ENCODE measurements around the gene SMC3. TPM values are rescaled to one million over a fixed set of nuclear protein-coding genes. Genes with fewer than 3 reads are reported as not detected.

SMC3 gene
- total and polyA plus RNA-seq, 4 donors = 7.2 to 26.4 (median 18.1) TPM

DNA sequence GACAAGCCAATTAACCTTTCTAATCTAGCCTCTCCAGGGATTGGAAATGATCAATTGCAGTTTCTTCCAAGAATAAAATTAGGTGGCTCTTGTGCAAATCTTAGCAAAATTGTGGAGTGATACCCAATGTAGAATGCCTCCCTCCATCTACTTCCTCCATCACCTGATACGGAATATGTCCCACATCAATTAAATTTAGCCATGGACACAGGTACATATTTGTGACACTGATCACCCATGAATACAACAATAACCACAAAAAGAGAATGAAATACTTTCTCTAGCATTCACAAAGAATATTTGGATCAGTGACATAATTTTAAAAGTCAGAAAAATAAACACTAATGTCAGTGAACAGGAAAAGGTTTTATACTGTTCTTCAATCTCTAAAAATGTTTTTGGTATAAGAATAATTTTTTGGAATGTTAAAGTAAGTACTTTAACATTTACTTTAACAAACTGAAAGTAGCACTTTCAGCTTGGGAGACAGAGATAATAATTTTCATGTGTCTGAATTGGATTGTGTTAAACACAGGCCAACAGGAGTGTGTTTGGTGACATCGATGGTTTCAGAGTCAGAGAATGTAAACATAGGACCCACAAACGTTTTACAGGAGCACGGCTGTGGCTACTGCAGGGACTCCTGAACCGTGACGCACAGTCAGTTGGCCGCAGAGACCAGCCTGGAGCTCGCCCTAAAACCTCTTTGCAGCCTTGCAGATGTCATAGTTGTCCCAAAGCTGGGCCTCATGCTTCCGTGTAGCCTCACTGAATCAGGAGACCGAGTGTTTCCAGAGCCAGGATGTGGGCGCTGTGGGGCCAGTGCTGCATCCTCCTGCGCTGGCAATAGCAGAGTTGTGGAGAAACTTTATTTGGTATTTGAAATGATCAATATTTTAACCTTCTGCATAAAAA, 83.8 kb downstream of the SMC3 start:
- no peak for TF ChIP-seq FOXA1 (IDR thresholded peaks at IDR 0.05)
- Histone ChIP-seq H3K9me3 (ENCODE audit: control insufficient read depth in 4 of 4, low read length in 3 of 4) (no peaks in the 10 kb centered on the region), H3K36me3 (ENCODE audit: control insufficient read depth in 4 of 4, insufficient read depth in 3 of 4, low read depth in 1 of 4, low read length in 3 of 4) (no peaks in the 10 kb centered on the region), H3K27me3 (ENCODE audit: control insufficient read depth in 4 of 4, insufficient read depth in 4 of 4, low read length in 3 of 4) (peaks cover 0 to 6% (median 3%) of the 10 kb centered on the region in 4 donors), H3K9ac (ENCODE audit: low read depth in 1 of 2, low read length in 2 of 2) (no peak overlapping the region), H3K27ac (ENCODE audit: low read depth in 1 of 2, low read length in 2 of 2) (no peak overlapping the region), H3K4me1 (ENCODE audit: control insufficient read depth in 4 of 4, insufficient read depth in 4 of 4, low read length in 3 of 4) (no peaks in the 10 kb centered on the region), H3K4me3 (ENCODE audit: low read depth in 1 of 3, low read length in 3 of 3) (no peak overlapping the region)
- DNase-seq (ENCODE audit: low spot score) = no peak
- WGBS = 61% methylated on average over 12 of the region's 12 CpGs

DNA sequence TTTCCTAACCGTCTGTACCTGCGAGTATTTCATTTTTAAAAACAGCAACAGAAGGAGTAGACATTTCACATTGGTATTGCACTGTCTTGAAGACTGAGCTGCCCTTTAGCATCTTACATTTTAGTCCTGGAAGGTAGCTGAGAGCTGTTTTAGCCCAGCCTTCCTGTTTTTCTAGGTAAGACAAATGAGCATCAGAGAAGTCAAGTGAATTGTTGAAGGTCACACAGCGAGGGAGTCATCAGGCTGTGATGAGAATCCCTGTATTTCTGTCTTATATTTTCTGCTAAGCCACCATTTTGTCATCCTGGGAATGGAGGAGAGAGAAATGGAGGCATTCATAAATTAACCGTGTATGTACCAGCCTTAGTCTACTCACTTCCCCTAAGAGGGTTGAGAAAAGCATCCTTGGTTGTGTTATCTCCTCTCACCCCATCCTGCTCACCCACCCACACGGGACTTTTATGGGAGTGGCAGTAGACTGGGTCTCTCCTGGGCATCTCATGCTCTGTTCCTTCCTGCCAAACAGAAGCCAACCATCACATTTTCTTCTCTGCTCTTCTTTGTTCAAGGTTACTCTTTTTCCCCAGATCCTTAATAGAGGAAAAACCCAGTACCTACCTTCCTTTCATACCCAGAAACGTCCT, 85.1 kb downstream of the SMC3 start:
- no peaks in the 10 kb centered on the region for H3K36me3 ChIP-seq (ENCODE audit: control insufficient read depth in 4 of 4, insufficient read depth in 3 of 4, low read depth in 1 of 4, low read length in 3 of 4)
- H3K4me3 ChIP-seq (ENCODE audit: low read depth in 1 of 3, low read length in 3 of 3) = no peak overlapping the region
- no peaks in the 10 kb centered on the region for H3K9me3 ChIP-seq (ENCODE audit: control insufficient read depth in 4 of 4, low read length in 3 of 4)
- H3K4me1 ChIP-seq (ENCODE audit: control insufficient read depth in 4 of 4, insufficient read depth in 4 of 4, low read length in 3 of 4) = no peaks in the 10 kb centered on the region
- H3K27ac ChIP-seq (ENCODE audit: low read depth in 1 of 2, low read length in 2 of 2) = no peak overlapping the region
- H3K9ac ChIP-seq (ENCODE audit: low read depth in 1 of 2, low read length in 2 of 2) = no peak overlapping the region
- no peak for TF ChIP-seq ZBTB33 (IDR thresholded peaks at IDR 0.05)
- DNase-seq (ENCODE audit: low spot score) = no peak
- peaks cover 0 to 3% (median 0%) of the 10 kb centered on the region in 4 donors for H3K27me3 ChIP-seq (ENCODE audit: control insufficient read depth in 4 of 4, insufficient read depth in 4 of 4, low read length in 3 of 4)
- WGBS = 78% methylated on average over 6 of the region's 6 CpGs

Small RNA genes within 50 kb of the gene (small RNA-seq; reads per million reads assigned to genes)
- gene RF00019 = not detected

Other genes starting within 250 kb of the SMC3 start
- gene DUSP5, start 69.8 kb upstream of the SMC3 start, total RNA-seq = 1 to 10 TPM; 7.5 to 8.9 TPM
- gene DUSP5, start 69.8 kb upstream of the SMC3 start, polyA plus RNA-seq = 1 to 10 TPM; 2.0 to 8.6 TPM
- gene RBM20, start 76.6 kb downstream of the SMC3 start, total RNA-seq = under 1 TPM; 0.05 to 0.08 TPM
- under 1 TPM in 1 of 2 donors, not detected in 1; 0.03 TPM for gene RBM20, start 76.6 kb downstream of the SMC3 start, polyA plus RNA-seq